Lower leg skin (tissue), 4 donors: ENCODE data around the gene CA5A. TPM values are rescaled to one million over a fixed set of nuclear protein-coding genes. Genes with fewer than 3 reads are reported as not detected.

ENCODE experiments used
- DNase-seq, 2 donors: peaks; one replicate each; pipeline ENCODE4 v3.0.0-alpha.2; 2019; ENCODE audit warnings: low spot score in 2 of 2
- H3K4me3 ChIP-seq: fragments of 200-600 bp; sonication (generic); 2 replicates; pipeline ENCODE4 v1.5.1; 2017; ENCODE audit warnings: mild to moderate bottlenecking, low read depth; ENCODE audit not compliant: poor library complexity, severe bottlenecking
- CTCF ChIP-seq, 3 donors: fragments of 450-650 bp; IDR thresholded peaks; one replicate each; pipeline ENCODE4 v1.5.1; 2016; ENCODE audit warnings: antibody characterized with exemption in 3 of 3, mild to moderate bottlenecking in 3 of 3, moderate library complexity in 2 of 3
- POLR2A ChIP-seq, 2 donors: fragments of 450-650 bp; IDR thresholded peaks; one replicate each; pipeline ENCODE4 v1.6.1; 2016 to 2017; ENCODE audit warnings: antibody characterized with exemption in 2 of 2, mild to moderate bottlenecking in 1 of 2, moderate library complexity in 1 of 2
- WGBS, 2 donors: methylation state at CpG; one replicate each; pipeline ENCODE4 v1.1.5; 2018; 5-methylcytosine and 5-hydroxymethylcytosine counted together
- intact Hi-C: fragments of 100-400 bp; cut with DNase I; formaldehyde crosslinking; loops from one replicate; pipeline ENCODE4 v1.15.0; 2023; ENCODE audit warnings: low total_unique reads
- total RNA-seq, 4 donors: library from RNA; depleted of rRNA; stranded (reverse); fragments of >200 nt; gene quantifications; one replicate each; pipeline ENCODE4 v1.1.0, GENCODE V29; 2016

Gene CA5A
- total RNA-seq, 4 donors from 2014 or later = not detected

DNA sequence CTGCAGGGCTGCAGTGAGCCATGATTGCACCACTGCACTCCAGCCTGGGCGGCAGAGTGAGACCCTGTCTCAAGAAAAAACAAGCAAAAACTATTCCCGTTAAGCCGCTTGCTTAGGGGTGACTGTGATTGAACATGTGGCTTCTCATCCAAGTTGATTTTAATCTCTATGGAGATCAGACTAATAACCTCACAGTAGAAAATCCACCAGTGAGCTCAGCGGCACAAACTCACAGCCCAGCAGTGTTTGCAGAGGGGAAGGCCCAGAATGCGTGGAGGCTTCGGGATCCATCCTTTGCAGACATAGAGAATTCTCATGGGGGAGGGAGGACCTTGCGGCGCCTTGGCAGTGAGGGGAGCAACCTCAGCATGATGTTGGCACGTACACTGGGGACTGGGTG lies 22.3 kb upstream of the CA5A start:
- TF ChIP-seq CTCF (IDR thresholded peaks at IDR 0.05) (no peak), POLR2A (IDR thresholded peaks at IDR 0.05) (no peak)
- H3K4me3 ChIP-seq = no peak overlapping the region
- 86% methylated on average over 9 of the region's 9 CpGs for WGBS, 2 donors
- DNase-seq = no peak
- intact Hi-C loops = no loop called here

GRCh38 chr16:87957296-87958094 lies 21.2 kb upstream of the CA5A start:
- intact Hi-C loops = loop anchor here (1.0 kb wide), 1 partner anchor 57 kb away; no protein-coding TSS in a partner anchor
- no peak for TF ChIP-seq POLR2A (IDR thresholded peaks at IDR 0.05)
- no peak for TF ChIP-seq CTCF (IDR thresholded peaks at IDR 0.05)
- WGBS, 2 donors = 92 to 93% methylated on average over 34 of the region's 34 CpGs
- no peak overlapping the region for H3K4me3 ChIP-seq
- DNase-seq = no peak

- no peak overlapping the region for H3K4me3 ChIP-seq
- intact Hi-C loops = loop anchor here (1.0 kb wide), 1 partner anchor 58 kb away; no protein-coding TSS in a partner anchor
- no peak for TF ChIP-seq CTCF (IDR thresholded peaks at IDR 0.05)
- TF ChIP-seq POLR2A (IDR thresholded peaks at IDR 0.05) = no peak
- no peak for DNase-seq
- WGBS, 2 donors = 45 to 47% methylated on average over 30 of the region's 30 CpGs
These were observed 20.3 kb upstream of the CA5A start for GRCh38 chr16:87956365-87957231.

DNA sequence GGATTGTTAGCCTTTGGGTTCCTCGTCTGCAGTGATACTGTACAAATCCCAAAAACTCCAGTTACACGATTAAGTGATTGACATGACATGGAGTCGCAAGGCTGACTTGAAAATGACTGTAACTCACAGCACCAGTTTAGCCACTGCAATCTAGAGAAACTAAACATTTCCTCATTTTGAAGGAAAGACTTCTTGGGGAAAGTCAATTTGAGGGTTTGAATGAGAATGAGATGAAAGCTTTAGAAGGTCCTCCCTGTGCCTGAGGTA lies 19.7 kb upstream of the CA5A start:
- intact Hi-C loops = no loop called here

More for the DNA sequence above, 19.7 kb upstream of the CA5A start:
- H3K4me3 ChIP-seq = no peak overlapping the region
- TF ChIP-seq CTCF (IDR thresholded peaks at IDR 0.05) (no peak), POLR2A (IDR thresholded peaks at IDR 0.05) (no peak)
- WGBS, 2 donors = 70 to 71% methylated on average over 3 of the region's 3 CpGs
- no peak for DNase-seq
